Left lung (tissue), 10 donors: ENCODE data around the gene WFDC5. TPM values are rescaled to one million over a fixed set of nuclear protein-coding genes. Genes with fewer than 3 reads are reported as not detected.

Experiments used
- ATAC-seq: fragments of 200-7000 bp; cut with Tn5 transposase; one replicate; pipeline ENCODE4 v1.9.1; 2020; ENCODE audit warnings: moderate library complexity
- DNase-seq, 4 donors: peaks; one replicate each; pipeline ENCODE4 v3.0.0-alpha.2; 2013 to 2020
- H3K27ac ChIP-seq, 2 donors: fragments of 200-600 bp; sonication (generic) in 1 of 2; one replicate each; pipeline versions ENCODE4 v1.5.0 to v1.8.0; 2020 to 2021
- H3K27me3 ChIP-seq, 2 donors: fragments of 200-600 bp; sonication (generic) in 1 of 2; one replicate each; pipeline versions ENCODE4 v1.5.0 to v1.8.0; 2020 to 2021
- H3K36me3 ChIP-seq, 2 donors: fragments of 200-600 bp; sonication (generic) in 1 of 2; one replicate each; pipeline versions ENCODE4 v1.5.0 to v1.8.0; 2020 to 2021
- H3K4me1 ChIP-seq, 2 donors: fragments of 200-600 bp; one replicate each; pipeline ENCODE4 v1.8.0; 2021
- H3K4me3 ChIP-seq, 2 donors: fragments of 200-600 bp; sonication (generic) in 1 of 2; one replicate each; pipeline versions ENCODE4 v1.5.0 to v1.8.0; 2020 to 2021; ENCODE audit warnings: mild to moderate bottlenecking in 1 of 2
- H3K9me3 ChIP-seq, 2 donors: fragments of 200-600 bp; sonication (generic) in 1 of 2; one replicate each; pipeline versions ENCODE4 v1.5.0 to v1.8.0; 2020 to 2021
- CTCF ChIP-seq, 2 donors: fragments of 200-600 bp; sonication (generic) in 1 of 2; IDR thresholded peaks; one replicate each; pipeline versions ENCODE4 v1.5.0 to v1.8.0; 2021; ENCODE audit warnings: antibody characterized with exemption in 2 of 2
- intact Hi-C, 2 donors: fragments of 100-400 bp; cut with DNase I; formaldehyde crosslinking; loops; one replicate each; pipeline versions ENCODE4 v1.11.2 to v1.14.2; 2022
- polyA plus RNA-seq, 6 donors: library from polyadenylated mRNA; unstranded; fragments of 120-200 nt; gene quantifications; one replicate each; pipeline ENCODE4 v1.2.1, GENCODE V29; 2013; ENCODE audit not compliant: insufficient read length in 6 of 6
- total RNA-seq, 2 donors: library from RNA; stranded (reverse); fragmentation: NEBNext Ultra II Directional; extraction: Animal tissue kit (Norgen Biotek cat#: 25700); gene quantifications; one replicate each; pipeline ENCODE4 v1.2.1, GENCODE V29; 2021
- donor health status: DM: no; HTN: yes; CAD: no.
- donor health status: DM: no; HTN: no; CAD: no.

The WFDC5 gene
- total and polyA plus RNA-seq, 8 donors = 0.32 to 0.37 TPM; not detected in 6

- no peak for TF ChIP-seq CTCF (IDR thresholded peaks at IDR 0.05)
- Histone ChIP-seq H3K4me3 (no peak overlapping the region), H3K27me3 (no peaks in the 10 kb centered on the region), H3K9me3 (peaks cover 0 to 11% of the 10 kb centered on the region in 2 donors), H3K27ac (no peak overlapping the region), H3K4me1 (no peaks in the 10 kb centered on the region), H3K36me3 (peaks cover 0 to 70% of the 10 kb centered on the region in 2 donors)
- ATAC-seq (no peak), DNase-seq (no peak)
- intact Hi-C loops = no loop called here
Observed at GRCh38 chr20:45080867-45081624, 33.9 kb downstream of the WFDC5 start.

GRCh38 chr20:45077559-45077958 is 37.4 kb downstream of the WFDC5 start:
- H3K27me3 ChIP-seq = no peaks in the 10 kb centered on the region
- peaks cover 0 to 94% of the 10 kb centered on the region in 2 donors for H3K36me3 ChIP-seq
- intact Hi-C loops = no loop called here
- H3K9me3 ChIP-seq = peaks cover 0 to 10% of the 10 kb centered on the region in 2 donors
- H3K4me3 ChIP-seq = no peak overlapping the region
- no peak for ATAC-seq
- no peak for TF ChIP-seq CTCF (IDR thresholded peaks at IDR 0.05)
- H3K4me1 ChIP-seq = no peaks in the 10 kb centered on the region
- H3K27ac ChIP-seq = no peak overlapping the region
- no peak for DNase-seq

- no peaks in the 10 kb centered on the region for H3K9me3 ChIP-seq
- no peak for TF ChIP-seq CTCF (IDR thresholded peaks at IDR 0.05)
- H3K27me3 ChIP-seq = no peaks in the 10 kb centered on the region
- peak; percentile 32 for ATAC-seq
- no peak overlapping the region for H3K4me3 ChIP-seq
- no peaks in the 10 kb centered on the region for H3K4me1 ChIP-seq
- peaks cover 0 to 56% of the 10 kb centered on the region in 2 donors for H3K36me3 ChIP-seq
- no peak for DNase-seq
- intact Hi-C loops = no loop called here
- no peak overlapping the region for H3K27ac ChIP-seq
Observed at GRCh38 chr20:45073221-45073620, 41.8 kb downstream of the WFDC5 start.

GRCh38 chr20:45072066-45072465 is 42.9 kb downstream of the WFDC5 start:
- ATAC-seq (no peak), DNase-seq (no peak)
- no peak overlapping the region for H3K4me3 ChIP-seq
- H3K4me1 ChIP-seq = no peaks in the 10 kb centered on the region
- no peak for TF ChIP-seq CTCF (IDR thresholded peaks at IDR 0.05)
- H3K9me3 ChIP-seq = no peaks in the 10 kb centered on the region
- intact Hi-C loops = no loop called here
- H3K27ac ChIP-seq = no peak overlapping the region
- peaks cover 0 to 50% of the 10 kb centered on the region in 2 donors for H3K36me3 ChIP-seq
- H3K27me3 ChIP-seq = no peaks in the 10 kb centered on the region

GRCh38 chr20:45070932-45071632 is 43.9 kb downstream of the WFDC5 start:
- no peak overlapping the region for H3K27ac ChIP-seq
- H3K27me3 ChIP-seq = no peaks in the 10 kb centered on the region
- ATAC-seq (no peak), DNase-seq (no peak)
- intact Hi-C loops = no loop called here
- H3K9me3 ChIP-seq = no peaks in the 10 kb centered on the region
- TF ChIP-seq CTCF (IDR thresholded peaks at IDR 0.05) = no peak
- H3K4me3 ChIP-seq = no peak overlapping the region
- peaks cover 0 to 40% of the 10 kb centered on the region in 2 donors for H3K36me3 ChIP-seq
- H3K4me1 ChIP-seq = no peaks in the 10 kb centered on the region
